ENCODE measurements around the gene DENND1C. TPM values are rescaled to one million over a fixed set of nuclear protein-coding genes. Genes with fewer than 3 reads are reported as not detected.

The DENND1C gene
- total RNA-seq, 1 donor from 2014 or later = not detected

- Mint-ChIP-seq H3K27me3 (ENCODE audit: insufficient read depth, low read depth) (peaks cover 18% of the 10 kb centered on the region), H3K4me3 (no peak overlapping the region), H3K36me3 (no peaks in the 10 kb centered on the region), H3K4me1 (peaks cover 5% of the 10 kb centered on the region), H3K27ac (no peak overlapping the region), H3K9me3 (peaks cover 5% of the 10 kb centered on the region)
- no peak overlapping the region for H2AFZ ChIP-seq (replicated peaks)
- no peaks in the 10 kb centered on the region for H3K27me3 ChIP-seq
- no peaks in the 10 kb centered on the region for H3K4me1 ChIP-seq
- H3K4me3 ChIP-seq = no peak overlapping the region
- no peaks in the 10 kb centered on the region for H4K20me1 ChIP-seq (ENCODE audit: low read depth)
- no peaks in the 10 kb centered on the region for H3F3A ChIP-seq (ENCODE audit: low read depth)
- no peak overlapping the region for H3K27ac ChIP-seq
- H3K9ac ChIP-seq = no peak overlapping the region
- no peaks in the 10 kb centered on the region for H3K9me3 ChIP-seq (ENCODE audit: low read depth)
- TF ChIP-seq CTCF (IDR thresholded peaks at IDR 0.05) (no peak), EZH2phosphoT487 (IDR thresholded peaks at IDR 0.05) (no peak), EZH2 (IDR thresholded peaks at IDR 0.05) (no peak)
- no peak overlapping the region for H3K4me2 ChIP-seq
- no peaks in the 10 kb centered on the region for H3K36me3 ChIP-seq
- no peak for DNase-seq (ENCODE audit: low spot score)
- H3K79me2 ChIP-seq (ENCODE audit: low read depth) = no peaks in the 10 kb centered on the region
Observed at GRCh38 chr19:6494438-6495036, 12.9 kb upstream of the DENND1C start.

- Histone ChIP-seq H3K27ac (no peak overlapping the region), H3K4me3 (no peak overlapping the region), H3K27me3 (no peaks in the 10 kb centered on the region), H4K20me1 (ENCODE audit: low read depth) (no peaks in the 10 kb centered on the region), H3K4me2 (no peak overlapping the region), H3F3A (ENCODE audit: low read depth) (no peaks in the 10 kb centered on the region), H3K79me2 (ENCODE audit: low read depth) (no peaks in the 10 kb centered on the region), H3K36me3 (no peaks in the 10 kb centered on the region), H3K9me3 (ENCODE audit: low read depth) (no peaks in the 10 kb centered on the region), H3K9ac (no peak overlapping the region), H2AFZ (replicated peaks) (no peak overlapping the region), H3K4me1 (no peaks in the 10 kb centered on the region)
- TF ChIP-seq EZH2 (IDR thresholded peaks at IDR 0.05) = no peak
- DNase-seq (ENCODE audit: low spot score) = no peak
- Mint-ChIP-seq H3K4me1 (peaks cover 9% of the 10 kb centered on the region), H3K4me3 (no peak overlapping the region), H3K27ac (no peak overlapping the region), H3K27me3 (ENCODE audit: insufficient read depth, low read depth) (peaks cover 10% of the 10 kb centered on the region), H3K9me3 (peaks cover 5% of the 10 kb centered on the region), H3K36me3 (no peaks in the 10 kb centered on the region)
Observed at GRCh38 chr19:6491802-6492592, 10.4 kb upstream of the DENND1C start.

GRCh38 chr19:6490134-6490533, 8.5 kb upstream of the DENND1C start:
- no peak overlapping the region for H2AFZ ChIP-seq (replicated peaks)
- no peak overlapping the region for H3K9ac ChIP-seq
- Mint-ChIP-seq H3K36me3 (no peaks in the 10 kb centered on the region), H3K4me1 (peaks cover 9% of the 10 kb centered on the region), H3K27ac (no peak overlapping the region), H3K27me3 (ENCODE audit: insufficient read depth, low read depth) (peaks cover 10% of the 10 kb centered on the region), H3K4me3 (no peak overlapping the region), H3K9me3 (peaks cover 5% of the 10 kb centered on the region)
- no peaks in the 10 kb centered on the region for H3F3A ChIP-seq (ENCODE audit: low read depth)
- no peaks in the 10 kb centered on the region for H3K79me2 ChIP-seq (ENCODE audit: low read depth)
- no peak overlapping the region for H3K4me3 ChIP-seq
- no peaks in the 10 kb centered on the region for H3K27me3 ChIP-seq
- no peaks in the 10 kb centered on the region for H4K20me1 ChIP-seq (ENCODE audit: low read depth)
- H3K27ac ChIP-seq = no peak overlapping the region
- H3K4me1 ChIP-seq = no peaks in the 10 kb centered on the region
- no peaks in the 10 kb centered on the region for H3K36me3 ChIP-seq
- no peak overlapping the region for H3K4me2 ChIP-seq
- no peak for DNase-seq (ENCODE audit: low spot score)
- TF ChIP-seq EZH2phosphoT487 (IDR thresholded peaks at IDR 0.05) = no peak
- no peak for TF ChIP-seq EZH2 (IDR thresholded peaks at IDR 0.05)
- TF ChIP-seq CTCF (IDR thresholded peaks at IDR 0.05) = no peak
- H3K9me3 ChIP-seq (ENCODE audit: low read depth) = no peaks in the 10 kb centered on the region

All from neural progenitor cell (in vitro differentiated cells).